CD14-positive monocyte (primary cell): ENCODE results near the gene COPB1. TPM values are rescaled to one million over a fixed set of nuclear protein-coding genes. Genes with fewer than 3 reads are reported as not detected.
A peak's percentile ranks its signal among the peaks of the same experiment; 100 is the strongest.

ENCODE experiments used
- DNase-seq, 3 donors: peaks; one replicate each; pipeline ENCODE4 v3.0.0-alpha.2; 2011 to 2022
- H2AFZ ChIP-seq: 2 replicates; pipeline ENCODE4 v1.6.0; 2012; ENCODE audit warnings: mild to moderate bottlenecking, low read depth, low read length, inconsistent platforms; ENCODE audit not compliant: insufficient read depth, poor library complexity, severe bottlenecking
- H3K27ac ChIP-seq, 2 donors: 1 replicate in 1 of 2; 2 replicates in 1 of 2; pipeline ENCODE4 v1.5.1; 2012 to 2013; ENCODE audit warnings: low read length in 2 of 2, control low read depth in 1 of 2, inconsistent platforms in 1 of 2, low read depth in 1 of 2, mild to moderate bottlenecking in 1 of 2
- H3K27me3 ChIP-seq, 2 donors: one replicate each; pipeline versions ENCODE4 v1.6.0 to v1.6.1; 2011 to 2013; ENCODE audit warnings: low read length in 2 of 2; ENCODE audit not compliant: control insufficient read depth in 2 of 2, insufficient read depth in 2 of 2
- H3K36me3 ChIP-seq, 2 donors: replicated peaks in 1 of 2; 1 replicate in 1 of 2; 2 replicates in 1 of 2; pipeline versions ENCODE4 v1.5.1 to v1.6.1; 2012 to 2013; ENCODE audit warnings: low read length in 2 of 2, control low read depth in 1 of 2, inconsistent platforms in 1 of 2, mild to moderate bottlenecking in 1 of 2; ENCODE audit not compliant: insufficient read depth in 2 of 2, control insufficient read depth in 1 of 2
- H3K4me1 ChIP-seq, 2 donors: 1 replicate in 1 of 2; 2 replicates in 1 of 2; pipeline versions ENCODE4 v1.5.1 to v1.6.1; 2012 to 2013; ENCODE audit warnings: low read length in 2 of 2, control low read depth in 1 of 2, inconsistent platforms in 1 of 2, mild to moderate bottlenecking in 1 of 2, moderate library complexity in 1 of 2; ENCODE audit not compliant: insufficient read depth in 2 of 2, control insufficient read depth in 1 of 2
- H3K4me2 ChIP-seq: replicated peaks from 2 replicates; pipeline ENCODE3; 2012; ENCODE audit warnings: low read length, moderate library complexity, mild to moderate bottlenecking; ENCODE audit not compliant: poor library complexity, severe bottlenecking; ENCODE audit errors: extremely low read depth
- H3K4me3 ChIP-seq, 3 experiments: fragments of 200-600 bp in 1 of 3; sonication (generic) in 1 of 3; replicated peaks in 1 of 3; 1 replicate in 2 of 3; 2 replicates in 1 of 3; pipeline ENCODE4 v1.5.1; 2011 to 2013; ENCODE audit warnings: low read length in 3 of 3, mild to moderate bottlenecking in 3 of 3, control low read depth in 2 of 3, low read depth in 2 of 3, inconsistent platforms in 1 of 3, moderate library complexity in 1 of 3
- H3K79me2 ChIP-seq: 2 replicates; pipeline ENCODE4 v1.6.0; 2012; ENCODE audit warnings: mild to moderate bottlenecking, control low read depth, inconsistent platforms, low read length, moderate library complexity; ENCODE audit not compliant: insufficient read depth
- H3K9ac ChIP-seq: 2 replicates; pipeline ENCODE4 v1.6.0; 2017; ENCODE audit warnings: low read length, mild to moderate bottlenecking; ENCODE audit not compliant: insufficient read depth, poor library complexity, severe bottlenecking
- H3K9me3 ChIP-seq, 2 donors: replicated peaks in 1 of 2; 1 replicate in 1 of 2; 2 replicates in 1 of 2; pipeline versions ENCODE4 v1.5.1 to v1.6.1; 2012 to 2013; ENCODE audit warnings: low read length in 2 of 2, control low read depth in 1 of 2; ENCODE audit not compliant: control insufficient read depth in 1 of 2, insufficient read depth in 1 of 2
- H4K20me1 ChIP-seq: 2 replicates; pipeline ENCODE4 v1.6.0; 2012; ENCODE audit warnings: mild to moderate bottlenecking, low read length, control low read depth, moderate library complexity; ENCODE audit not compliant: insufficient read depth
- H3K27ac Mint-ChIP-seq, 7 donors: one replicate each; pipeline ENCODE4 v1.8.0; 2020; ENCODE audit warnings: mild to moderate bottlenecking in 7 of 7, mixed read lengths in 7 of 7, moderate library complexity in 6 of 7, inconsistent platforms in 2 of 7
- H3K27me3 Mint-ChIP-seq, 3 donors: one replicate each; pipeline ENCODE4 v1.8.0; 2021 to 2022; ENCODE audit warnings: low read depth in 3 of 3, mild to moderate bottlenecking in 3 of 3, mixed read lengths in 3 of 3, moderate library complexity in 3 of 3, inconsistent platforms in 1 of 3
- H3K36me3 Mint-ChIP-seq, 2 donors: one replicate each; pipeline ENCODE4 v1.8.0; 2020; ENCODE audit warnings: mixed read lengths in 2 of 2, inconsistent platforms in 1 of 2, mild to moderate bottlenecking in 1 of 2
- H3K4me1 Mint-ChIP-seq: one replicate; pipeline ENCODE4 v1.8.0; 2020; ENCODE audit warnings: mild to moderate bottlenecking, mixed read lengths
- H3K4me3 Mint-ChIP-seq, 2 donors: one replicate each; pipeline ENCODE4 v1.8.0; 2020; ENCODE audit warnings: mild to moderate bottlenecking in 2 of 2, mixed read lengths in 2 of 2, moderate library complexity in 1 of 2
- H3K9me3 Mint-ChIP-seq, 7 donors: one replicate each; pipeline ENCODE4 v1.8.0; 2020 to 2022; ENCODE audit warnings: mixed read lengths in 7 of 7, mild to moderate bottlenecking in 6 of 7, moderate library complexity in 6 of 7, inconsistent platforms in 2 of 7
- WGBS: methylation state at CpG from one replicate; pipeline ENCODE4 v1.1.5; 2013; ENCODE audit warnings: missing lambda C conversion rate; ENCODE audit not compliant: insufficient coverage; 5-methylcytosine and 5-hydroxymethylcytosine counted together
- intact Hi-C, 2 donors: fragments of 100-400 bp; cut with micrococcal nuclease; formaldehyde crosslinking; loops; one replicate each; pipeline versions ENCODE4 v1.15.0 to v1.15.1; 2023
- polyA plus RNA-seq, 3 donors: library from polyadenylated mRNA; depleted of rRNA in 1 of 3; unstranded in 2 of 3; stranded (reverse) in 1 of 3; fragments of 300-500 nt in 2 of 3; fragments of >200 nt in 1 of 3; fragmentation: Illumina TruSeq in 2 of 3; gene quantifications; 1 replicate in 2 of 3; 2 replicates in 1 of 3; pipeline ENCODE4 v1.2.3, GENCODE V29; 2012 to 2021
- TF ChIP-seq, protein P1 (sequence below): fragments of 200-600 bp; IDR thresholded peaks from one replicate; pipeline ENCODE4 v1.8.0; 2022; ENCODE audit warnings: antibody characterized with exemption, mild to moderate bottlenecking

COPB1 gene
- polyA plus RNA-seq, 3 donors: 37.8 to 108 (median 87.1) TPM

DNA sequence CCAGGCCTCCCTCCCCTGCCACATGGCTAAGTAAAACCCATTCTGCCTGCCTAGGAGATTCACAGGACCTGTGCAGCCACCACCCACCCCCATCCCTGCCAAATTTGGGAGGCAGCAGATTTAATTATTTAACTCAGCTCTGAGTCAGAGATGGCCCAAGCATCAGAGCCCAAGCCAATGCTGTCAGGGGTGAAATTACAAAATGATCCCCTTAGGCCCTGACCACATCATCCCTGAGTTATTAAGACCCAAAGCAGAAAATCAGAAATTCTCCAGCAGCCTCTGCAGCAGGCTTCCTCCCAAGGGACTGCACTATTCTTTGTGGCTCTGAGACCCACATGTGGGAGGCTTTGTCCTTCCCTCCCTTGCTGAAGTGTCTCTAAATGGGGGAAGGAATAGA lies 87.8 kb downstream of the COPB1 start:
- intact Hi-C loops: no loop called here
- H3K27ac ChIP-seq: no peak overlapping the region
- no peaks in the 10 kb centered on the region for H3K36me3 Mint-ChIP-seq
- DNase-seq: no peak
- H2AFZ ChIP-seq: no peak overlapping the region
- TF ChIP-seq, protein P1, sequence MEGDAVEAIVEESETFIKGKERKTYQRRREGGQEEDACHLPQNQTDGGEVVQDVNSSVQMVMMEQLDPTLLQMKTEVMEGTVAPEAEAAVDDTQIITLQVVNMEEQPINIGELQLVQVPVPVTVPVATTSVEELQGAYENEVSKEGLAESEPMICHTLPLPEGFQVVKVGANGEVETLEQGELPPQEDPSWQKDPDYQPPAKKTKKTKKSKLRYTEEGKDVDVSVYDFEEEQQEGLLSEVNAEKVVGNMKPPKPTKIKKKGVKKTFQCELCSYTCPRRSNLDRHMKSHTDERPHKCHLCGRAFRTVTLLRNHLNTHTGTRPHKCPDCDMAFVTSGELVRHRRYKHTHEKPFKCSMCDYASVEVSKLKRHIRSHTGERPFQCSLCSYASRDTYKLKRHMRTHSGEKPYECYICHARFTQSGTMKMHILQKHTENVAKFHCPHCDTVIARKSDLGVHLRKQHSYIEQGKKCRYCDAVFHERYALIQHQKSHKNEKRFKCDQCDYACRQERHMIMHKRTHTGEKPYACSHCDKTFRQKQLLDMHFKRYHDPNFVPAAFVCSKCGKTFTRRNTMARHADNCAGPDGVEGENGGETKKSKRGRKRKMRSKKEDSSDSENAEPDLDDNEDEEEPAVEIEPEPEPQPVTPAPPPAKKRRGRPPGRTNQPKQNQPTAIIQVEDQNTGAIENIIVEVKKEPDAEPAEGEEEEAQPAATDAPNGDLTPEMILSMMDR: no peak
- H3K4me1 Mint-ChIP-seq: peaks cover 4% of the 10 kb centered on the region
- H4K20me1 ChIP-seq: no peaks in the 10 kb centered on the region
- H3K4me2 ChIP-seq: no peak overlapping the region
- no peaks in the 10 kb centered on the region for H3K27me3 ChIP-seq
- H3K4me3 Mint-ChIP-seq: no peak overlapping the region
- H3K9ac ChIP-seq: no peak overlapping the region
- H3K4me1 ChIP-seq: no peaks in the 10 kb centered on the region
- H3K27ac Mint-ChIP-seq: peak overlapping the region in 1 of 7 donors; percentile 8
- no peaks in the 10 kb centered on the region for H3K9me3 ChIP-seq
- no peaks in the 10 kb centered on the region for H3K9me3 Mint-ChIP-seq
- no peak overlapping the region for H3K4me3 ChIP-seq
- H3K36me3 ChIP-seq: no peaks in the 10 kb centered on the region
- peaks cover 0 to 4% (median 4%) of the 10 kb centered on the region in 3 donors for H3K27me3 Mint-ChIP-seq
- no peaks in the 10 kb centered on the region for H3K79me2 ChIP-seq

DNA sequence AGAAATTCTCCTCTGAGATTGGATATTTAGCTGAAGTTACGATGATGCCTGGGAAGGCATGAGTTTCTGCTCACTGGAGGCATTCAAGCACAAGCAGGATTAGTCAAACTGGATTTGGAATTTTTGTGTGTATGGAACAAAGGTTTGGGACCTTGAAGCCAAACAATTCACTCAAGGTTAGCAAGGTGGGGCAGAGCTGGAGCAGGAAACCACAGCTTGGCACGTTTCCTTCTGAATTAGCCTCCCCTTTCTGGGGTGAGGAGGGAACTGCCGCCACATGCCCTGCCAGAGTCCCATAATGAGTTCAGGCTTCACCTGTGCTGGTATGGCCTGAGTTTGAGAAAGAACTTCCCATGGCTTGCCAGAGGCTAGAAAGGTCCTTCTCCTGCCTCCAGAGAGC lies 89.7 kb downstream of the COPB1 start:
- H3K4me1 Mint-ChIP-seq: no peaks in the 10 kb centered on the region

More for the DNA sequence above, 89.7 kb downstream of the COPB1 start:
- H2AFZ ChIP-seq: no peak overlapping the region
- Mint-ChIP-seq H3K4me3 (no peak overlapping the region), H3K36me3 (no peaks in the 10 kb centered on the region), H3K9me3 (no peaks in the 10 kb centered on the region), H3K27ac (no peak overlapping the region), H3K27me3 (peaks cover 0 to 4% (median 4%) of the 10 kb centered on the region in 3 donors)
- no peaks in the 10 kb centered on the region for H3K27me3 ChIP-seq
- no peaks in the 10 kb centered on the region for H3K9me3 ChIP-seq
- intact Hi-C loops: no loop called here
- H3K4me2 ChIP-seq: no peak overlapping the region
- TF ChIP-seq, protein P1: no peak
- H3K79me2 ChIP-seq: no peaks in the 10 kb centered on the region
- DNase-seq: no peak
- H3K36me3 ChIP-seq: no peaks in the 10 kb centered on the region
- 25% methylated on average over 2 of the region's 3 CpGs for WGBS
- no peak overlapping the region for H3K27ac ChIP-seq
- no peaks in the 10 kb centered on the region for H3K4me1 ChIP-seq
- H3K4me3 ChIP-seq: no peak overlapping the region
- H4K20me1 ChIP-seq: no peaks in the 10 kb centered on the region
- H3K9ac ChIP-seq: no peak overlapping the region
